PFSK-1 (cell line): ENCODE data around the gene TSPAN32.

ENCODE experiments used
- POLR2AphosphoS5 ChIP-seq: IDR thresholded peaks from 2 replicates; pipeline ENCODE4 v1.6.1; 2012; ENCODE audit warnings: low read depth, mild to moderate bottlenecking, control low read depth, low read length, moderate library complexity
- REST ChIP-seq, 2 experiments: IDR thresholded peaks; 2 replicates each; pipeline versions ENCODE4 v1.6.1 to v1.8.0; 2011 to 2012; ENCODE audit warnings: low read depth in 2 of 2, low read length in 2 of 2, control low read depth in 1 of 2, inconsistent platforms in 1 of 2, mild to moderate bottlenecking in 1 of 2, moderate library complexity in 1 of 2; ENCODE audit not compliant: insufficient read depth in 1 of 2
- SIN3A ChIP-seq: IDR thresholded peaks from 2 replicates; pipeline ENCODE4 v1.6.1; 2012; ENCODE audit warnings: mild to moderate bottlenecking, low read length, moderate library complexity, borderline replicate concordance; ENCODE audit not compliant: insufficient read depth

- TF ChIP-seq REST (IDR thresholded peaks at IDR 0.05; ENCODE audit: insufficient read depth in 1 of 2, low read depth in 2 of 2, low read length in 2 of 2) (no peak), POLR2AphosphoS5 (no peak), SIN3A (no peak)
These were observed 30.2 kb upstream of the TSPAN32 start for GRCh38 chr11:2271327-2272227.
